ENCODE measurements around the gene SKI.

DNA sequence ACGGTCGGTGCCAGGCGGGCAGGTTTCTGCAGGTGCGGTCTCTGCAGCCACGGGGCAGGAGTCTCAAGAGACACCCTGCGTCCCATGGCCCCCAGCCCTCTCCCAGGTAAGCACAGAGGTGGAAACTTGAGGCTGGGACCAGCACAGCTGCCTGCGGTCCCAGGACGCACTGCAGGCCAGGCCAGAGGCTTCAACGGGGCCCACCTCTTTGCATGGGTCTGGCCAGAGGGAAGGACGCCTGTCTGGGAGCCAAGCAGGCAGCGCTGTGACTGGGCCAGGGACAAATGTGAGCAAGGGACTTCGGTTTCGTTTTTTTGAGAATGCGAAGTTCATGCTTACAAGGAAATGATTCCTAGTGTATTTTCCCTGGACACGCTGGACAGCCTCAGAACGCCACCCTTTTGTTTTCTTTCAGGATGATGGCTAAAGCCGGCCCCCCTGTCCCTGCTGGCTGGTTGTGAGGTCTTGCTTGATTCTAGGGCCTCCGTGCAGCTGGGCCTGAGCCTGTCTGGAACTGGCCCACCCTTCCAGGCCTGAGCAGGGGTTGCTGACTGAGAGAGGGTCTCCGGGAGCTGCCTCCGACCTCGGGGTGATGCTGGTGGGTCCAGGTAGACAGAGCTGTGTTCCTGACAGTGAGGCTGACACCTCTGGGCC, 124.9 kb downstream of the SKI start:
- no peak for TF ChIP-seq EZH2phosphoT487 (IDR thresholded peaks at IDR 0.05; ENCODE audit: borderline replicate concordance, low read depth, low read length)
- TF ChIP-seq, protein P1, sequence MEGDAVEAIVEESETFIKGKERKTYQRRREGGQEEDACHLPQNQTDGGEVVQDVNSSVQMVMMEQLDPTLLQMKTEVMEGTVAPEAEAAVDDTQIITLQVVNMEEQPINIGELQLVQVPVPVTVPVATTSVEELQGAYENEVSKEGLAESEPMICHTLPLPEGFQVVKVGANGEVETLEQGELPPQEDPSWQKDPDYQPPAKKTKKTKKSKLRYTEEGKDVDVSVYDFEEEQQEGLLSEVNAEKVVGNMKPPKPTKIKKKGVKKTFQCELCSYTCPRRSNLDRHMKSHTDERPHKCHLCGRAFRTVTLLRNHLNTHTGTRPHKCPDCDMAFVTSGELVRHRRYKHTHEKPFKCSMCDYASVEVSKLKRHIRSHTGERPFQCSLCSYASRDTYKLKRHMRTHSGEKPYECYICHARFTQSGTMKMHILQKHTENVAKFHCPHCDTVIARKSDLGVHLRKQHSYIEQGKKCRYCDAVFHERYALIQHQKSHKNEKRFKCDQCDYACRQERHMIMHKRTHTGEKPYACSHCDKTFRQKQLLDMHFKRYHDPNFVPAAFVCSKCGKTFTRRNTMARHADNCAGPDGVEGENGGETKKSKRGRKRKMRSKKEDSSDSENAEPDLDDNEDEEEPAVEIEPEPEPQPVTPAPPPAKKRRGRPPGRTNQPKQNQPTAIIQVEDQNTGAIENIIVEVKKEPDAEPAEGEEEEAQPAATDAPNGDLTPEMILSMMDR (conservative IDR thresholded peaks at IDR 0.05; ENCODE audit: low read length): no peak

Data from OCI-LY7 (cell line).